ENCODE data around the gene CAMSAP1.
"Not testable (repeated sequence)": the region's sequence is repeated elsewhere in the genome, so short reads cannot be mapped to it uniquely, and the experiment has no call there.

Gene CAMSAP1, protein sequence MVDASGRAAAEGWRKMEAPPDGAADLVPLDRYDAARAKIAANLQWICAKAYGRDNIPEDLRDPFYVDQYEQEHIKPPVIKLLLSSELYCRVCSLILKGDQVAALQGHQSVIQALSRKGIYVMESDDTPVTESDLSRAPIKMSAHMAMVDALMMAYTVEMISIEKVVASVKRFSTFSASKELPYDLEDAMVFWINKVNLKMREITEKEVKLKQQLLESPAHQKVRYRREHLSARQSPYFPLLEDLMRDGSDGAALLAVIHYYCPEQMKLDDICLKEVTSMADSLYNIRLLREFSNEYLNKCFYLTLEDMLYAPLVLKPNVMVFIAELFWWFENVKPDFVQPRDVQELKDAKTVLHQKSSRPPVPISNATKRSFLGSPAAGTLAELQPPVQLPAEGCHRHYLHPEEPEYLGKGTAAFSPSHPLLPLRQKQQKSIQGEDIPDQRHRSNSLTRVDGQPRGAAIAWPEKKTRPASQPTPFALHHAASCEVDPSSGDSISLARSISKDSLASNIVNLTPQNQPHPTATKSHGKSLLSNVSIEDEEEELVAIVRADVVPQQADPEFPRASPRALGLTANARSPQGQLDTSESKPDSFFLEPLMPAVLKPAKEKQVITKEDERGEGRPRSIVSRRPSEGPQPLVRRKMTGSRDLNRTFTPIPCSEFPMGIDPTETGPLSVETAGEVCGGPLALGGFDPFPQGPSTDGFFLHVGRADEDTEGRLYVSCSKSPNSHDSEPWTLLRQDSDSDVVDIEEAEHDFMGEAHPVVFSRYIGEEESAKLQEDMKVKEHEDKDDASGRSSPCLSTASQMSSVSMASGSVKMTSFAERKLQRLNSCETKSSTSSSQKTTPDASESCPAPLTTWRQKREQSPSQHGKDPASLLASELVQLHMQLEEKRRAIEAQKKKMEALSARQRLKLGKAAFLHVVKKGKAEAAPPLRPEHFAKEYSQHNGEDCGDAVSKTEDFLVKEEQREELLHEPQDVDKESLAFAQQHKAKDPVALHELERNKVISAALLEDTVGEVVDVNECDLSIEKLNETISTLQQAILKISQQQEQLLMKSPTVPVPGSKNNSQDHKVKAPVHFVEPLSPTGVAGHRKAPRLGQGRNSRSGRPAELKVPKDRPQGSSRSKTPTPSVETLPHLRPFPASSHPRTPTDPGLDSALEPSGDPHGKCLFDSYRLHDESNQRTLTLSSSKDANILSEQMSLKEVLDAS (N-terminal part only)

DNA sequence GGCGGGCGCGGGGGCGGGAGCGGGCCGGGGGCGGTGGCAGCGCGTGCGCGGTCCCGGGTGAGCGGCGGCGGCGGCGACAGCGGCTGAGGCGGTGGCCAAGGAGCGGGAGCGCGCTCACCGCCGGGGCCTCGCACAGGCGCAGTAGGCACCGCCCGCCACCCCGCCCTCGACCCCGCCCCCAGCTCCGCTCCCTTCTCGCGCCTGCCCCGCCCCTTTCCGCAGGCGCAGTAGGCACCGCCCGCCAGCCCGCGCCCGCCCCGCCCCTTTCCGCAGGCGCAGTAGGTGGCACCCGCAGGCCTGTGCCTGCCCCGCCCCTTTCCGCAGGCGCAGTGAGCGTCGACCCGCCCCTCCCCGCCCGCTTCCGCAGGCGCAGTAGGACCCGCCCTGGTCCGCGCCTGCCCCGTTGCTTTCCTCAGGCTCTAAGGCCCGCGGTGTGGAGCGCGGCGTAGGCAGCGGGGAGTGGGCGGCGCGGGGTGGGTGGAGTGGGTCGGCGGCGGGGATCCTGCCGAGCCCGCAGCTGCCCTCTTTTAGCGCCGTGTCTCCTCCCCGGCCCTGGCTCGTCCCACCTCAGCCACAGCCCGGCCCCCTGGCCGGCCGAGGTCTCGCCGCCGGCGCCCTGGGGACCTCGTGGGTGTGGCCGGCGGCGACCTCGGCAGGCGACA lies at the start of gene CAMSAP1:
CAMSAP1 (minus strand) TSS at position 116 of the 662 bp plus-strand sequence. CDS start 387 bp downstream, outside the sequence.
- peak; percentile 88 for DNase-seq

DNA sequence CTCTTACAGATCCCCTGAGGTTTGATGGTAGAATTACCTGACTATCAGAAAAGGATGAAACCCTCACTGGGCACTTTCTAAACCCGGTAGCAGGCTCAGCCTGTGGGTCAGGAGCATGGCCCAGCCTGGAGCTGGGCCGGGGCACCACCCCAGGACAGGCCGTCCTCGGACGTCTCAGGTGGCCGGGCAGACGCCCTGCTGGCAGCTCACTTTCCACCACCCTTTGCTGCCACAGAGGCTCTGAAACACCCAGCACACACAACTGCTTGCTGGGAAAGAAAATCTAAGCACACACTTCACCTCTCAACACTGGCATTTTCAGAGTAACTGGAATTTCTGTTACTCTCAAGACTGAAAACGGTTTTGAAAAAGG lies 49.4 kb upstream of the CAMSAP1 start:
- DNase-seq, result no peak

DNA sequence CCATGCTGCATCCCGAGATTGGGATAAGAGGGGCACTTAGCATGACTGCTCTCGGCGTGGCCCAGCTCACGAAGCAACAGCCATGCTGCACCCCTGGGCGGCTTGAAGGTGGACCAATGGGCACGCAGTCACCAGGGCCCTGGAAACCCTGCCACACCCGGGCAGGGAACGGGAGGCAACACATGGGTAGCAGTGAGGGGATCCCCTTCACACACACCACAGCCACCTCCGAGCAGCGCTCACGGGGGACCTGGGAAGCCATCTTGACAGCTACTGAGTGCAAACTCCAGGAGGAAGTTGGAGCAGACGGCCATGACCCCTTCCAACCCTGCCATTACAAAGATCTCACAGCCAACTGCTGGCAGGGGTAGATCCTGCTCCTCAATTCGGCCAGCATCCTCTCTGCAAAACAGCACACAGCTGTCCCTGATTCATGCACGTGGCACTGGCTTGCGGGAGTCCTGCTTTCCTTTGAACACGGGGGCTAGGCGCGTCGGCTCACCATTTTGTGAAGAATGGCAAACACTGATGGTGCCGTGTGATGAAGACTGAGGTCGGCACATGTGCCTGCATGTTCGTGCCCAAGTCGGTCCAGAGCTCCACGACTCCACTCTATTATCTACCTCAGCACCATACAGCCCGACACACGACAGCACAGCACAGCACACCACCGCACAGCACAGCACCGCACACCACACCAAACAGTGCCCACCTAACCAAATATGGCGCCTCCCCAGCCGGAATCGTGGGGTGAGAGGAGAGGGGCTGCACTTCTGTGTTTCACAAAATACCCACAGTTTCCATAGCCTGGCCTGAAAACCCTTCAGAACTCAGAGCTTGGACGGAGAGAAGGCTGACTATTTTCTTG lies 48.8 kb upstream of the CAMSAP1 start:
- DNase-seq, result no peak

DNA sequence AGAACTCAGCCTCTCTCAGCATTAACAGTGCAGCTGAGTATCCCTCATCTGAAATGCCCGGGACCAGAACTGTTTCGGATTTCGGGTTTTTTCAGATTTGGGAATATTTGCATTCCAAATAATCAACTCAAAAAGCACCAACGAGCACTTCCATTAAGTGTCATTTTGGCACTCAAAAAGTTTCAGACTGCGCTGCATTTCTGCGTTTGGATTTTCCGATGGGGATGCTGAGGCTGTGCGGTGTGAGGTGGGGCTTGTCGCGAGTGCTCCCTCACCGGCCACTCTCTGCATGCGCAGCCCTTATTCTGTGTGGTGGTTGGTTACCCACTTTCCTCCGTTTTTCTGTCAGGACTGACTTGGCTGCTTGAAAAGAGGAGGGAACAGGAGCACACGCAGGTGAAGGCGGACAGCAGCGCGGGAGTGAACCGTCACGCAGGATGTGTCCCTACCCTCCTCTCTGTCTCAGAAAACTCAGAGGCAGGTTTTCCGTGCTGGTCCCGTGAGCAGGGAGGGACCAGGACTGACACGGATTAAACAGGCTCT lies 45.4 kb upstream of the CAMSAP1 start:
- DNase-seq, result no peak

DNA sequence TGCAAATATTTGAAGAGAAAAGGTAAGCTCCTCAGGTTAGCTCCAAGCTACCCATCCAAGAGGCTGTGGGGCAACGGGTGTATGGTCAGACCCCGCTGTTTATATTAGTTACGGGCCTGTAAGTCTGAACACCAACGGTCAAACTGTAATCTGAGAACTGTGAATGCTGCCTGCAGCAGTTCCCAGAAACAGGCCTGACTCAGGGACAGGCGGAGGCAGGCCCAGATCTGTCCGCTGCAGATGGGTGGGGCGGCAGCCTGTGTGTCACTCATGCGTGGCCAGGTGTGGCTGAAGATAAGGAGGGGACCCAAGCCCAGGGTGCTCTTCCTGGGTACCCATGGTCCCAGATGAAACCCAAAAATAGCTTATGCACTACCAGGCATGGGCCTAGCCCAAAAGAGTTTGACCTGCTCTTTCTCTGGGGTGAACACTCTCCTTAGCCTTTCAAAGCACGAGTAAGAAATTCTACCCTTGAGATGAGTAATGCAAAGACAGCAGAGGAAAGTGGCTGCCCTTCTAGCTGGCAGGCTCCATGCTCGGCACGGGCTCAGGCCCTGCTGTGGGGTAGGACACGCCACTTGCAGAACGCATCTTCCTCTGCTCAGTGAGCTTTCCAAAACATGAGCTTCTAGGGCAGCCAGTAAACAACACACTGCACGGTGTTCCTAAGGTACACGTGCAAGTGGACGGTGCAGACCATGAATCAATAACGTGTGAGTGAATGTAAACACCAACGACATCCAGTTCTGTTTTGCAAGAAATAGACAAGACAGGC lies 44.7 kb upstream of the CAMSAP1 start:
- peak; percentile 91 for DNase-seq

DNA sequence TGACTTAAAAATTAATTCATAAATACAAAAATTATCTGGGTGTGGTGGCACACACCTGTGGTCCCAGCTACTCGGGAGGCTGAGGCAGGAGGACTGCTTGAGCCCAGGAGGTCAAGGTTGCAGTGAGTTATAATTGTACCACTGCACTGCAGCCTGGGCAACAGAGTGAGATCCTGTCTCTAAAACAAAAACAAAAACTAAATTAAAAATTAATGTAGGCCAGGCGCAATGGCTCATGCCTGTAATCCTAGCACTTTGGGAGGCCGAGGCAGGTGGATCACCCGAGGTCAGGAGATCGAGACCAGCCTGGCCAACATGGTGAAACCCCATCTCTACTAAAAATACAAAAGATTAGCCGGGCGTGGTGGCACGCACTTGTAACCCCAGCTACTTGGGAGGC lies 44.0 kb upstream of the CAMSAP1 start:
- not testable (repeated sequence) for DNase-seq

DNA sequence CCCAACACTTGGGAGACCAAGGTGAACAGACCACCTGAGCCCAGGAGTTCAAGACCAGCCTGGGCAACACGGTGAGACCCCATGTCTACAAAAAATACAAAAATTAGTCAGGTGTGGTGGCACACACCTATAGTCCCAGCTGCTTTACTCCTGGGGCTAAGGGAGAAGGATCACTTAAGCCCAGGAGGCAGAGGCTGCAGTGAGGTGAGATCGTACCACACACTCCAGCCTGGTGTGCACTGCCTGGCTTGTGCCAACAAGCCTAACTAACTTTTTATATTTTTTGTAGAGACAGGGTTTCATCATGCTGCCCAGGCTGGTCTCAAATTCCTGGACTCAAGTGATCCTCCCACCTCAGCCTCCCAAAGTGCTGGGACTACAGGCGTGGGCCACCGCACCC lies 43.5 kb upstream of the CAMSAP1 start:
- DNase-seq, result not testable (repeated sequence)

DNA sequence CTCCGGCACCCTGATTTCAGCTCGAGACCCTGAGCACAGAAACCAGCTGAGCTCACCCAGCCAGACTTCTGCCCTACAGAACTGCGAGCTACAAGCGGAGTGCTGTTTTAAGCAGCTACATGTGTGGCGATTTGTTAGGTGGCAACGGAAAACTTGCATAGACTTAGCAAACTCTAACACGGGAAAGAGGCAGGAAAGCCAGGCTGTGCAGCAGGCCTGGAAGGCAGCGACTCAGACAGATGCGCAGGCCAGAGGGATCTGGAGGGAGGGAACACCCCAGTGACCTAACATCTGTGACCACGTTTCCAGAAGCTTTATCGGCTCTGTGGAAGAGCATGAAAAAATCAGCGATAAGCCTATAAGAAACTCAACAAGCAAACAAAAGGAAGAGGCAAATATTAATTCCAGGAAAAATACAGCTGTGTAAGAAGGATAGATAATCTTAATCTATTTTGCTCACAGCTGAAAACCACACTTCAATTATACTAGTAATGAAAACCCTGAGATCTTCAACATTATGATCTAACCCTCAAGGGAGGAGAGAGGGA lies 42.9 kb upstream of the CAMSAP1 start:
- DNase-seq, result no peak

DNA sequence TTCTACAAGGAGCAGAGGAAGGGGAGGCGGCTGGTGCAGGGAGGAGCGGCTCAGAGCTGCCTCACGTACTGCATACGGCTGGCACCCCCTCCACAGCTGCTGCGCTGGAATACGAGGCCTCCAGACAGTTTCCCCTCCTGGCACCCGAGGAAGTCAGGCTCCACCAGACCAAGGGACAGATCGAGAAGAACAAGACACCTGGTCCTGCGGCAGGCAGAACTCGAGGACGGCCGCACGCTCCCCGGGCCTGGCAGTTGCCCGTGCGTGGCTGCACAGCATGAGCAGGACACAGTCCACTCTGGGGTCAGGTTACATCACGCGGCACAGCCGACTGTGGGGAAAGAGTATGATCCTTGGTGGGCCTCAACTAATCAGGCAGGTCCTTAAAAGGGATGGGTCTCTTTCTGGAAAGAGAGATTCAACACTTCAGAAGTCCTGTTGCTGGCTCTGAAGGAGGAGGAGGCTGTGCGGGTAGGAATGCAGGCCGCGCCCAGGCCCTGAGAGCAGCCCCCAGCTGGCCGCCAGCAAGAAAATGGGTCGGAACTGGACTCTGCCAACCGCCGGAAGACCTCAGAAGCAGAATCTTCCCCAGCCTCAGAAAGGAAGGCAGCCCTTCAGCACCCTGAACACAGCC lies 42.3 kb upstream of the CAMSAP1 start:
- DNase-seq, result no peak

DNA sequence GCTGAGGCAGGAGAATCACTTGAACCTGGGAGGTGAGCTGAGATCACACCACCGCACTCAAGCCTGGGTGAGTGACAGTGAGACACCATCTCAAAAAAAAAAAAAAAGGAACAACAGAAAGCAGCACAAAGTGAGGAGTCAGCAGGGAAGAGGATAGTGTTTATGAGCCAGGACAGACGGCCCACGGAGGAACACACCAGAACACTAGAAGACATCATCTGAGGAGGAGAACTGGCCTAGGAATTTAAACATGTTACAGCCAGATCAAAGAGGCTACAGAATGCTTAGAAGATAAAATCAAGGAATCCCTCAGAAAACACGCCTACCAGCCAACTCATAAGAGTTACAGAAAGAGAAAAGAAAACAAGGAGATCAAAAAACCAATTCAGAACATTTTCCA lies 41.6 kb upstream of the CAMSAP1 start:
- no peak for DNase-seq

DNA sequence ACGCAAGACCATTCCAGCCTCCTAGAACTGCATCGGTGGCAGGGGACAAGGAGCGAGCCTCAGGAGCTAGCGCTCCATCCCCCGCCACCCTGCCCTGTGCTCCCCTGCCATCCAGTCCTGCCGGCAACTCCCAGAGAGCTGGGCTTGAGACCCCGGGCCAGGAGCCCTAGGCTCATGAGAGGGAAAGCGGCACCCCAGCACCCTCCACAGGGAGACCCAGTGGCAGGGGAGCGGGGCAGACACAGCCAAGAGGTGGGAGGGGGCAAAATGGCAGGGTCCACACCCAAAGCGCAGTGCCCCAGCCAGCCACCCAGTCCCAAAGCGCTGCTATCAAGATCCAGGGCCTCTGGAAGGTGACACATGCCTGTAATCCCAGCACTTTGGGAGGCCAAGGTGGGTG lies 41.1 kb upstream of the CAMSAP1 start:
- no peak for DNase-seq

DNA sequence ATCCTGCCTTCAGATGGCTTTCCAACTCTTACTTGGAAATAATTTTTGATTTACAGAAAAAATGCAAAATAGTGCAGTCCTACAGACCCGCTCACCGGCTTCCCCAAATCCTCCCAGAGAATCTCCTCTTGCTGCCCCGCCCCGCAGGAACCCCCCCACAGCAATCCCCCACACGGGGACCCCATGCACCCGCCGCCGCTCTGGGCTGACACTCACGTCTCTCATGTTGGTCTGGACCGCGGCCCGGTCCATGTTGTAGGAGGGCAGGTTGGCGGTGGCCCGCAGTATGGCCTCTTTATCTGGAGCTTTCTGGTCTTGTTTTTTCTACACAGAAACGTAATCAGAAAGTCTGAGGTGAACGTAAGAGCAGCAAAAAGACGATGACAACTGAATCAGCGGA lies 40.2 kb upstream of the CAMSAP1 start:
- no peak for DNase-seq

DNA sequence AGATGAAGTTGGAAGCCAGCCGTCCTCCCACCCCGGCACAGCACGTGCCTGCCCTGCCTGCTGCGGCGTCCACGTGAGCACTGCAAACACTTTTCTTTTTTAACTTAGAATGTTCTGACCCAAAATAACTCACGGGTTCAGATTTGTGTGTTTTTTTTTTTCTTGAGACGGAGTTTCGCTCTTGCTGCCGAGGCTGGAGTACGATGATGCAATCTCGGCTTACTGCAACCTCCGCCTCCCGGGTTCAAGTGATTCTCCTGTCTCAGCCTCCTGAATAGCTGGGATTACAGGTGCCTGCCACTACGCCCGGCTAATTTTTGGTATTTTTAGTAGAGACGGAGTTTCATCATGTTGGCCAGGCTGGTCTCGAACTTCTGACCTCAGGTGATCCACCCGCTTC lies 39.8 kb upstream of the CAMSAP1 start:
- DNase-seq, result not testable (repeated sequence)

DNA sequence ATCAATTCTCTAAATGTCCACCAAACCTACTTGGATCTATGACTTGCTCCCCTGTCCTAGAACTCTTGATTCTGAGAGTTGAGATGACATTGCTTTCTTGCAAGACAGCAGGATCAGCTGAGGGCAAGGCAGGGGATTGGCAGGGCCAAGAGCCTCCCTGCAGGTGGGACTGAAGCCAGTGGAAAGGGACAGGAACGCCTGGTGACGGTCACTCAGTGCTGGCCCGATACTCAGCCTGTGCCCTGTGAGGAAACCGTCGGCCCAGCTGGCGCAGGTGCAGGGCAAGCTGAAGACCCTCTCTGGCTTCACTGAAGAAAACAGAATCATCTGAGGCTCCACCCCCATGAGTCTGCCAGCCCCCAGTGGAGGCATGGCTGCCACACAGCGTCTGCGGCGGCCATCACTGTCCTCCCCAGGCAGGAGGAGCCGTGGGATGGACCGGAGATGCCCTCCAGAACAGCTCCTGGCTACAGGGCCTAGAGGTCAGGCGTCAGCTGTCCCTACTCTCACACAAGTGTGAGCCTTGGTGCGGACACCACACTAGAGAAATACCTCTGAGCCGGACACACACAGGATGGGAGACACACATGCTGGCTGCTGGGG lies 39.1 kb upstream of the CAMSAP1 start:
- DNase-seq, result no peak

DNA sequence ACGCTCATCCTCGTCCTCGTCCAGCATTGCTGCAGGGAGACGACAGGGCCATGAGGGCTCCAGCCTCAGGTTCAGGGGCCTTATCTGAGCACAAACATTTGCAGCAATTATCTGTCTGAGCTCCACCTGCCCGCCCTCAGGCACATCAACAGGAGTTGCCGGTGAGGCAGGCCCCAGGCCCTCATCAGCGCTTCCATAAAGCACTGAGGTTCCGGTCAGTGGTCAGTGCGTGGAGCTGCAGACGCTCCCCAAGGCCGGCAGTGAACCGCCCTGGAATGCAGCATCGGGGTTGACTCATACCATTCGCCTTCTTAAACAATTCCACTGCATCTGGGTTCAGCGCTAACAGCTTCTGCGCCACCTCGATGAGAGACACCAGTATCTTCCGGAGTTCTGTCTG lies 38.6 kb upstream of the CAMSAP1 start:
- DNase-seq, result no peak

DNA sequence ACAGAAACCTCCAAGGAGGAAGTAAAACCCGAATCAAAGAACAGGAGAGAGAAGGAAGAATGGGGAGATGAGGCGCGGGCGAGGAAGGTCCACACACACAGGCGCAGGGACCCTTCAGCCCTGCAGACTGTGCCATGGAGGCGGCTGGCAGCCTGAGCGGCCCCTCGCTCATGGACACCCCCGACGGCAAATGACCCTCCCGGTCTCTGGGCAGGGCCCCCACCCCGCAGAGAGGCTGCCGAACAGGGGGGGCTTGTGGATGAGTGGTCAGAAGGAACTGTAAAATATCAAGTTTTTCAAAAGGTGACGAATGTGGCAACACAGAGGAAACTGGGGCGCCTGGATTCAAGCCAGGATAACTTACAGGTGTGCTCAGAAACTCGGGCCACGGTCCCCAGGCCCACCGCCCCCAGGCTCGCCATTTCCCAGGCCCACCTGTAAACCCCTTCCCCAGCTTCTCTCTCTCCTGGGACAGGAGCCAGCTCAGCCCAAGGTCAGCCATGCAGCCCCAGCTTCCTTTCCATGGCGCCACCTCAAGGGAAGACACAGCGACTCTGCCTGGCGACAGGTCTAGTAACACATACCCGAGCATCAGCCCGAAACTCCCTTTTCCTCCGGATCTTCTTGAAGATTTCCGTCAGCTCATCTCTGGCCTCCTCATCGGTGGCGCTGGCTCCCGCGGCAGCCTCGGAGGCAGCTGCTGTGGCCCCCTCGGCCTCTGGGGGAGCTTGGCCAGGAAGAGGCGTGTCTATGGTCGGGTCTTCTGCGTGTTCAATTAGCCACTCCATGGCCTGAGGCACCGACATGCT lies 37.3 kb upstream of the CAMSAP1 start:
- no peak for DNase-seq

DNA sequence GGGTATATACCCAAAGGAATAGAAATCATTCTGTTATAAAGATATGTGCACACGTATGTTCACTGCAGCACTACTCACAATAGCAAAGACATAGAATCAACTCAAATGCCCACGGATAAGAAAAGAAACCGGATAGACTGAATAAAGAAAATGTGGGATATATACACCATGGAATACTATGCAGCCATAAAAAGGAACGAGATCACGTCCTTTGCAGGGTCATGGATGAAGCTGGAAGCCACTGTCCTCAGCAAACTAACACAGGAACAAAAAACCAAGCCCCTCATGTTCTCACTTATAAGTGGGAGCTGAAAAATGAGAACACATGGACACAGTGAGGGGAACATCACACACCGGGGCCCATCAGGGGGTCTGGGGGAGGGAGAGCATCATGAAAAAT lies 36.3 kb upstream of the CAMSAP1 start:
- DNase-seq, result not testable (repeated sequence)

DNA sequence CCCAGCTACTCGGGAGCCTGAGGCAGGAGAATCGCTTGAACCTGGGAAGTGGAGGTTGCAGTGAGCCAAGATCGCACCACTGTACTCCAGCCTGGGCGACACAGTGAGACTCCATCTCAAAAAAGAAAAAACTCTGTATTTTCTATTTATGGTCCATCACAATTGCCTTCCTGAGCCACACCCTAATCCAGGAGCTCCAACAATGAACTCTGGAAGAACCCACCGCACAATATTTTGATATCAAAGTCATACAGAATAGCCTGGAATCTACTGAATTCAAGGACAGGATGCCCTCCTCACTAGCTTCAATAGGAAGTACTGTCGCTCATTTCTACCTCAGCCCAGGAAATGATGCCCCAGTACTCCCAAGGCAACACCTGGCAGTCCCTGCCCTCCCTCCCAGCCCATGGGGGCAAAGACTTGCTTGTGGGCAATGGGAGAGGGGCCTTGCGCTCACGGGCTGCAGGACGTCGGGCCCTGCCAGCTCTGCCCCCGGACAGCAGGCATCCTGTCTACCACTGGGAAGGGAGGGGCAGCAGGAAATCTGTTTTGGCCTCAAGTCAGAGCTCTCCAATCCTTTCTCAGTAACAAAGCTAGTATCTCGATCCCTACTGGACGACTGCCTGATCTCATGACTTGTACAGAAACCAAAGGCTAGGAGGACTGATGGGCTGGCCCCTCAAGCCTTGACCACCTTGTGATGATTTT lies 34.1 kb upstream of the CAMSAP1 start:
- no peak for DNase-seq

Measured in DMS79 treated with DMSO at 0.1 percent for 48 hours (cell line).